ENCODE measurements around the gene SCAF4. TPM values are rescaled to one million over a fixed set of nuclear protein-coding genes. Genes with fewer than 3 reads are reported as not detected.

The SCAF4 gene
- total RNA-seq, 1 experiment from 2014 or later, result 52.8 TPM

DNA sequence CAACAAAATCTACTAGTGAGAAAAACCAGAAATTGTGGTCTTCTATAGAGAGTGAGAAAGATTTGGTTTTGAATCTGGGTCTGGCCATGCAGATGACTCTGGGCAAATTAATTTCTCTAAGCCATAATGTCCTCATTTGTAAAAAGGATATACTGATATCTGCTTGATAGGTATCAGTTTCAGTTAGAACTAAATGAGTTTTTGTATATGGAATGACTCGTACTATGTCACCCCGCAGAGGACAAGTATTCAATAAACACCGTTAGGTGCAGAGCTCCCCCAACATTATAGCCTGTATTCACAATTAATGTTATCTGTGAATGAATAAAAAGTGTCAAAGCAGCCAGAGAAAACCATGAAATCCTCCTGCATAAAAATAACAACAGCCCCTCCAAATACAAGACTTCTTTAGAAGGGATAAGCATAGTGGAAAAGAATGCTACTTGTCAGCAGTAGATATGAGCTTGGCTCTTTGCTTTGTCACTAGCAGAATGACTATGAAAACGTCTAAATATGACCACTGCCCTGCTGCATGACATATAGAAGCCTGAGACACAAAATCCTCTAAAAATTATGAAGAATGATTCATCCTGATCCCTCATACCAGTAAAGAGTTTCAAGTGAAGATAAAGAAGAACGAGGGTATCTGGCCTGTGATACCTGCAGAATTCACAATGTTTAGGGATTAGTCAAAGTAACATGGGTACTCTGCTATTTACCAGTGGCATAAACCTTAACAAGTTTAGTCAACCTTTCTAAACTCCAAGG lies 17.8 kb downstream of the SCAF4 start:
- Histone ChIP-seq H3K36me3 (ENCODE audit: insufficient read depth, low read length) (no peaks in the 10 kb centered on the region; the same call in 1 of the 2 replicates), H4K20me1 (ENCODE audit: insufficient read depth, low read depth, low read length) (peaks cover 79% of the 10 kb centered on the region), H3K79me2 (ENCODE audit: low read length) (peaks cover 96% of the 10 kb centered on the region), H3K4me2 (ENCODE audit: low read depth, low read length, poor library complexity, severe bottlenecking) (no peak overlapping the region), H3K27me3 (ENCODE audit: low read length) (no peaks in the 10 kb centered on the region), H2AFZ (ENCODE audit: low read length) (no peak overlapping the region), H3K4me1 (ENCODE audit: low read length) (peaks cover 73% of the 10 kb centered on the region), H3K9me3 (ENCODE audit: low read length) (no peaks in the 10 kb centered on the region), H3K9me2 (replicated peaks; ENCODE audit: insufficient read depth, low read length) (no peaks in the 10 kb centered on the region), H3K27ac (ENCODE audit: low read length) (peak overlapping the region; percentile 32), H3K9ac (ENCODE audit: low read length) (no peak overlapping the region), H3K4me3 (ENCODE audit: low read length) (no peak overlapping the region)
- no peak for DNase-seq

DNA sequence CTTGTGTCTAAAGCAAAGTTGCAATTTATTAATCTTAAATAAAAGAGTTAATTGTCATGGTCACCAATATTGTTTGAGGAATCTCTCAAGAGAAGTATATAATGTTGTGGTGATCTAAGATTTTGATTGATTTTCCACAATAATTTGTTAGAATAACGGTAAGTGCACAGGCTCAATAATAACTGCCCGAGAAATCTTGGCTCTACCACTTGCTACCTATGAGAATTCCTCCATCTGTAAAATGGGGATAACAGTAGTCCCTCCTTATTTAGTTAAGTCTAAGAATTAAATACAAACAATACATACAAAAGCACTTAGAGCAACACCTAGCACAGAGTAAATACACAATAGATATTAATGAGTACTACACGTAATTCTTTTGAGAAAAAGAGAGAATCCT lies 18.8 kb downstream of the SCAF4 start:
- no peaks in the 10 kb centered on the region for H3K27me3 ChIP-seq (ENCODE audit: low read length)
- no peaks in the 10 kb centered on the region; the same call in 1 of the 2 replicates for H3K36me3 ChIP-seq (ENCODE audit: insufficient read depth, low read length)
- H4K20me1 ChIP-seq (ENCODE audit: insufficient read depth, low read depth, low read length), result peaks cover 79% of the 10 kb centered on the region
- H3K79me2 ChIP-seq (ENCODE audit: low read length), result peaks cover 96% of the 10 kb centered on the region
- no peak overlapping the region for H3K4me2 ChIP-seq (ENCODE audit: low read depth, low read length, poor library complexity, severe bottlenecking)
- H3K9ac ChIP-seq (ENCODE audit: low read length), result no peak overlapping the region
- H3K4me3 ChIP-seq (ENCODE audit: low read length), result no peak overlapping the region
- no peaks in the 10 kb centered on the region for H3K9me3 ChIP-seq (ENCODE audit: low read length)
- no peak overlapping the region for H2AFZ ChIP-seq (ENCODE audit: low read length)
- no peak for DNase-seq
- H3K27ac ChIP-seq (ENCODE audit: low read length), result no peak overlapping the region
- H3K4me1 ChIP-seq (ENCODE audit: low read length), result peaks cover 71% of the 10 kb centered on the region
- H3K9me2 ChIP-seq (replicated peaks; ENCODE audit: insufficient read depth, low read length), result no peaks in the 10 kb centered on the region

DNA sequence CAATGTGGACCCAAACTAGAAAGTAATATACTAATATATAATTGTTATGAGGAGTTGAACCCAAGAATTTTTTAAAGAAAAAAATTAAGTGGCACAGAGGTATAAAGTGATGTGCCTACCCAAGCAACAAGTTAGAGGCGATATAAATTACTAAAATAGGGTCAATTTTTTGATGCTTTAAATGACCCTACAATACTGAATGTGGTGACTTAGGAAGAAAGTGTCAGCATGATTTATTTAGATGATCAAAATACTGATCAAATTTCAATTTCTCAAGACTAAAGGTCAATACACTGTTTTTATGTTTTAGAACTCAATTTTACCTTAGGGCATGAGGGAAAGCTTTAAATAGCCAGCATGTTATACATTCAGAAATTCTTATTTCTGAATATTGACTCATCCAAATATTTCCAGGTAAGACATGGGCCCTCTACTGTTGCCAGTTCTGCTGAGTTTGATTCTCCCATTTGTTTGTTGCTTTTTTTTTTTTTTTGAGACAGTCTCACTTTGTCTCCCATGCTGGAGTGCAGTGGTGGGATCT lies 20.1 kb downstream of the SCAF4 start:
- no peak overlapping the region for H3K4me3 ChIP-seq (ENCODE audit: low read length)
- H3K27me3 ChIP-seq (ENCODE audit: low read length), result no peaks in the 10 kb centered on the region
- peaks cover 86% of the 10 kb centered on the region for H4K20me1 ChIP-seq (ENCODE audit: insufficient read depth, low read depth, low read length)
- no peaks in the 10 kb centered on the region for H3K9me2 ChIP-seq (replicated peaks; ENCODE audit: insufficient read depth, low read length)
- peaks cover 100% of the 10 kb centered on the region for H3K79me2 ChIP-seq (ENCODE audit: low read length)
- no peak overlapping the region for H2AFZ ChIP-seq (ENCODE audit: low read length)
- H3K36me3 ChIP-seq (ENCODE audit: insufficient read depth, low read length), result peaks cover under 1% of the 10 kb centered on the region; the same call in 1 of the 2 replicates
- DNase-seq, result no peak
- H3K9ac ChIP-seq (ENCODE audit: low read length), result no peak overlapping the region
- H3K27ac ChIP-seq (ENCODE audit: low read length), result no peak overlapping the region
- H3K9me3 ChIP-seq (ENCODE audit: low read length), result no peaks in the 10 kb centered on the region
- peaks cover 67% of the 10 kb centered on the region for H3K4me1 ChIP-seq (ENCODE audit: low read length)
- H3K4me2 ChIP-seq (ENCODE audit: low read depth, low read length, poor library complexity, severe bottlenecking), result no peak overlapping the region

DNA sequence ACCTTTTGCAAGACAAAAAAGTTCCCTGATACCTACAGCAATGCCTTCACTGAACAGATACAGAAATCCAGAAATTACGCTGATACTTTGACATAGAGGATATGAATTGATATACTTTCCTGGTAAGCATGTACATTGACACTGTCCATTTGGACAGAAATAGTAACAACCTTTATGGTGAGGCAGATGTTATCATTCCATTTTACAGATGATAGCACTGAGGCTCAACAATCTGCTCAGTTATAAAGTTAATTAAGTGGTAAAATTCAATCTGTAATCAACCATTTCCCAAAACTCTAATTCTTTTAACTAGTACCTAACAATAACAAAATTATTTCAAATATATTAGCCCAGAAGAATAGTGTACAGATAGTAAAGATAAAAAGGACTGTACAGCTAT lies 20.6 kb downstream of the SCAF4 start:
- H3K4me3 ChIP-seq (ENCODE audit: low read length), result no peak overlapping the region
- H3K27ac ChIP-seq (ENCODE audit: low read length), result no peak overlapping the region
- no peak overlapping the region for H2AFZ ChIP-seq (ENCODE audit: low read length)
- no peaks in the 10 kb centered on the region for H3K27me3 ChIP-seq (ENCODE audit: low read length)
- H3K9me2 ChIP-seq (replicated peaks; ENCODE audit: insufficient read depth, low read length), result no peaks in the 10 kb centered on the region
- peaks cover 86% of the 10 kb centered on the region for H4K20me1 ChIP-seq (ENCODE audit: insufficient read depth, low read depth, low read length)
- peaks cover 100% of the 10 kb centered on the region for H3K79me2 ChIP-seq (ENCODE audit: low read length)
- H3K9ac ChIP-seq (ENCODE audit: low read length), result no peak overlapping the region
- H3K36me3 ChIP-seq (ENCODE audit: insufficient read depth, low read length), result peaks cover 2% of the 10 kb centered on the region; the same call in 1 of the 2 replicates
- H3K4me2 ChIP-seq (ENCODE audit: low read depth, low read length, poor library complexity, severe bottlenecking), result no peak overlapping the region
- H3K4me1 ChIP-seq (ENCODE audit: low read length), result peaks cover 62% of the 10 kb centered on the region
- no peaks in the 10 kb centered on the region for H3K9me3 ChIP-seq (ENCODE audit: low read length)
- DNase-seq, result no peak

DNA sequence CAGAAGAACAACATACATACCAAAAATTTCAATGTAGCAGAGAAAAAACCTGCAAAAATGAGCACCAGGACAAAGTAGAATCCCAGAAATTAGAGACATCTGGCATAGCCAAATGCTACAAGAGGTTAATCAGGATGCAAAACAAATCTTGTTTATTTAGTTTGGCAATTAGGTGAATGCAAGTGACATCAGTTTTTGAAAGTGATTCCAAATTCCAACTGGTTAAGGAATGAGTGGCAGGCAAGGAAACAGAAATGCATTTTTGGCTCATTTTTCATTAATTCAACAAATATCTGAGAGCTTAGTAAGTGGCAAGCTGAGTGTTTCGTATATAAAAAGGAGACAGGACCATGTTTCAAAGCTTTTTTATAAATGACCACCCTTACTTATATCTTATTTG lies 21.3 kb downstream of the SCAF4 start:
- peaks cover 2% of the 10 kb centered on the region; the same call in 1 of the 2 replicates for H3K36me3 ChIP-seq (ENCODE audit: insufficient read depth, low read length)
- peaks cover 54% of the 10 kb centered on the region for H3K4me1 ChIP-seq (ENCODE audit: low read length)
- H3K79me2 ChIP-seq (ENCODE audit: low read length), result peaks cover 100% of the 10 kb centered on the region
- no peak overlapping the region for H2AFZ ChIP-seq (ENCODE audit: low read length)
- H3K4me2 ChIP-seq (ENCODE audit: low read depth, low read length, poor library complexity, severe bottlenecking), result no peak overlapping the region
- H3K9ac ChIP-seq (ENCODE audit: low read length), result no peak overlapping the region
- no peak overlapping the region for H3K4me3 ChIP-seq (ENCODE audit: low read length)
- H3K27ac ChIP-seq (ENCODE audit: low read length), result no peak overlapping the region
- peaks cover 86% of the 10 kb centered on the region for H4K20me1 ChIP-seq (ENCODE audit: insufficient read depth, low read depth, low read length)
- no peak for DNase-seq
- H3K9me2 ChIP-seq (replicated peaks; ENCODE audit: insufficient read depth, low read length), result no peaks in the 10 kb centered on the region
- no peaks in the 10 kb centered on the region for H3K9me3 ChIP-seq (ENCODE audit: low read length)
- H3K27me3 ChIP-seq (ENCODE audit: low read length), result no peaks in the 10 kb centered on the region

DNA sequence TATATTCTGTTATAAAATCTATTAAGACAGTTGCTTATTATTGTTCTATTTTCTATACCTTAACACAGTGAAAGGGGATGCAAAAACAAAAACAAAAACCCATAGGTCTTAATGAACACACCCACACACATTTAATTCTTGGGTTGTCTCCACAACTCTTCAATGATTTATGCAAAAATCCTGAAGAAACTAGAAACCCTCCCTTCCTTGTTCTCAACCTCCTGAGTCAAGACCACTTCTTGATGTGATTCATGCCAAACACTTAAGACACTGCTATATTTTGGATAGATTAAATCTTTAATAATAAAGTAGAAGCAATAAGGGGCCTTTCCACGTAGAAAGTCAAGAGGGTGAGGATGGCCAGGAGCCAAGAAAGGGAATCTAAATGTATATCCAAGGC lies 23.4 kb downstream of the SCAF4 start:
- peaks cover 35% of the 10 kb centered on the region for H3K4me1 ChIP-seq (ENCODE audit: low read length)
- peaks cover 13% of the 10 kb centered on the region; the same call in 1 of the 2 replicates for H3K36me3 ChIP-seq (ENCODE audit: insufficient read depth, low read length)

DNA sequence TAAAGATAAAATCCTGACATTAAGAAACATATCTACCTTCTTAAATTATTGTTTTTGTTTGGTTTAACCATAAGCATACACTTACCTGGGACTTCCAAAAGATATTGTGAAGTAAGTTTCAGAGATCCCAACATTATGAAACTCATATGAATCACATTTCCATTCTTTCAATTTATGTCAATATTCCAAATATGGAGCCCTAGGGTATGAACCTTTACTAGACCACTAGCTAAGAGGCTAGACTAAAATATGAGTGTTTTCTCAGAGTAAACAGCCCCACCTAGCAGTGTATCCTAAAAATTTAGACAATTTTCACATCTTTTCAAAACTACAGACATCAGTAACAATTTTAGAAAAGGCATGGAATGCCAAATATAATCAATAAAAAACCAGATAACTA lies 24.4 kb downstream of the SCAF4 start:
- no peaks in the 10 kb centered on the region for H3K9me3 ChIP-seq (ENCODE audit: low read length)
- no peaks in the 10 kb centered on the region for H3K9me2 ChIP-seq (replicated peaks; ENCODE audit: insufficient read depth, low read length)
- peaks cover 99% of the 10 kb centered on the region for H3K79me2 ChIP-seq (ENCODE audit: low read length)
- no peaks in the 10 kb centered on the region for H3K27me3 ChIP-seq (ENCODE audit: low read length)
- H3K36me3 ChIP-seq (ENCODE audit: insufficient read depth, low read length), result peaks cover 20% of the 10 kb centered on the region; the same call in 1 of the 2 replicates
- DNase-seq, result no peak
- H3K9ac ChIP-seq (ENCODE audit: low read length), result no peak overlapping the region
- H2AFZ ChIP-seq (ENCODE audit: low read length), result no peak overlapping the region
- peaks cover 31% of the 10 kb centered on the region for H3K4me1 ChIP-seq (ENCODE audit: low read length)
- H3K4me3 ChIP-seq (ENCODE audit: low read length), result no peak overlapping the region
- no peak overlapping the region for H3K4me2 ChIP-seq (ENCODE audit: low read depth, low read length, poor library complexity, severe bottlenecking)
- H3K27ac ChIP-seq (ENCODE audit: low read length), result no peak overlapping the region
- peaks cover 63% of the 10 kb centered on the region for H4K20me1 ChIP-seq (ENCODE audit: insufficient read depth, low read depth, low read length)

More for the DNA sequence above, 23.4 kb downstream of the SCAF4 start:
- Histone ChIP-seq H4K20me1 (ENCODE audit: insufficient read depth, low read depth, low read length) (peaks cover 70% of the 10 kb centered on the region), H3K27me3 (ENCODE audit: low read length) (no peaks in the 10 kb centered on the region), H3K4me2 (ENCODE audit: low read depth, low read length, poor library complexity, severe bottlenecking) (peak overlapping the region; percentile 15), H3K9me2 (replicated peaks; ENCODE audit: insufficient read depth, low read length) (no peaks in the 10 kb centered on the region), H3K79me2 (ENCODE audit: low read length) (peaks cover 100% of the 10 kb centered on the region), H3K27ac (ENCODE audit: low read length) (peak overlapping the region; percentile 42), H3K9me3 (ENCODE audit: low read length) (no peaks in the 10 kb centered on the region), H3K9ac (ENCODE audit: low read length) (no peak overlapping the region), H3K4me3 (ENCODE audit: low read length) (no peak overlapping the region), H2AFZ (ENCODE audit: low read length) (no peak overlapping the region)
- no peak for DNase-seq

DNA sequence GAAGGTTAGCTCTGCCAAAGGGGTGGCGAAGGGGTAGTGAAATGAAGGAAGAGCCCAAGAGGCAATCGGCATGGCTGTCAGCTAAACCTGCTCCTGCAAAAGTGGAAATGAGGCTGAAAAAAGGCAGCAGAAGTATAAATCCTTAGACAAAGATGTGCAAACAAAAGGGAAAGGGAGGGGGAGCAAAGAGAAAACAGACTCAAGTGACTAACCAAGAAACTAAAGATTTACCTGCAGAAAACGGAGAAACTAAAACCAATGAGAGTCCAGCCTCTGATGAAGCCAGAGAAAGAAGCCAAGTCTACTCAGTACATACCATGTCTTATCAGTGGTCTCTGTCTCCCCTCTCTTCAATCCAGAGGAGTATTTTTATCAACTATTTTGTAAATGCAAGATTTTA lies 25.4 kb downstream of the SCAF4 start:
- H2AFZ ChIP-seq (ENCODE audit: low read length), result no peak overlapping the region
- peaks cover 57% of the 10 kb centered on the region for H4K20me1 ChIP-seq (ENCODE audit: insufficient read depth, low read depth, low read length)
- no peak for DNase-seq
- no peaks in the 10 kb centered on the region for H3K9me2 ChIP-seq (replicated peaks; ENCODE audit: insufficient read depth, low read length)
- H3K9me3 ChIP-seq (ENCODE audit: low read length), result no peaks in the 10 kb centered on the region
- no peak overlapping the region for H3K4me3 ChIP-seq (ENCODE audit: low read length)
- peaks cover 31% of the 10 kb centered on the region for H3K4me1 ChIP-seq (ENCODE audit: low read length)
- H3K27ac ChIP-seq (ENCODE audit: low read length), result no peak overlapping the region
- H3K4me2 ChIP-seq (ENCODE audit: low read depth, low read length, poor library complexity, severe bottlenecking), result no peak overlapping the region
- H3K27me3 ChIP-seq (ENCODE audit: low read length), result no peaks in the 10 kb centered on the region
- peaks cover 26% of the 10 kb centered on the region for H3K36me3 ChIP-seq (ENCODE audit: insufficient read depth, low read length)
- H3K79me2 ChIP-seq (ENCODE audit: low read length), result peaks cover 99% of the 10 kb centered on the region
- H3K9ac ChIP-seq (ENCODE audit: low read length), result no peak overlapping the region

All from Karpas-422 (cell line).